Esophagus squamous epithelium (tissue), 4 donors: Measurements from ENCODE around the gene ASB5.

Experiments
- POLR2A ChIP-seq, 4 donors: fragments of 450-650 bp; IDR thresholded peaks; one replicate each; pipeline ENCODE4 v1.6.1; 2017; ENCODE audit warnings: antibody characterized with exemption in 4 of 4, mild to moderate bottlenecking in 4 of 4, moderate library complexity in 3 of 4
- TF ChIP-seq, protein P1 (sequence below), 6 experiments: fragments of 450-650 bp in 4 of 6; fragments of 200-600 bp in 2 of 6; sonication (generic) in 2 of 6; IDR thresholded peaks; one replicate each; pipeline ENCODE4 v1.5.1; 2016 to 2019; ENCODE audit warnings: antibody characterized with exemption in 6 of 6, mild to moderate bottlenecking in 4 of 6, moderate library complexity in 4 of 6

DNA sequence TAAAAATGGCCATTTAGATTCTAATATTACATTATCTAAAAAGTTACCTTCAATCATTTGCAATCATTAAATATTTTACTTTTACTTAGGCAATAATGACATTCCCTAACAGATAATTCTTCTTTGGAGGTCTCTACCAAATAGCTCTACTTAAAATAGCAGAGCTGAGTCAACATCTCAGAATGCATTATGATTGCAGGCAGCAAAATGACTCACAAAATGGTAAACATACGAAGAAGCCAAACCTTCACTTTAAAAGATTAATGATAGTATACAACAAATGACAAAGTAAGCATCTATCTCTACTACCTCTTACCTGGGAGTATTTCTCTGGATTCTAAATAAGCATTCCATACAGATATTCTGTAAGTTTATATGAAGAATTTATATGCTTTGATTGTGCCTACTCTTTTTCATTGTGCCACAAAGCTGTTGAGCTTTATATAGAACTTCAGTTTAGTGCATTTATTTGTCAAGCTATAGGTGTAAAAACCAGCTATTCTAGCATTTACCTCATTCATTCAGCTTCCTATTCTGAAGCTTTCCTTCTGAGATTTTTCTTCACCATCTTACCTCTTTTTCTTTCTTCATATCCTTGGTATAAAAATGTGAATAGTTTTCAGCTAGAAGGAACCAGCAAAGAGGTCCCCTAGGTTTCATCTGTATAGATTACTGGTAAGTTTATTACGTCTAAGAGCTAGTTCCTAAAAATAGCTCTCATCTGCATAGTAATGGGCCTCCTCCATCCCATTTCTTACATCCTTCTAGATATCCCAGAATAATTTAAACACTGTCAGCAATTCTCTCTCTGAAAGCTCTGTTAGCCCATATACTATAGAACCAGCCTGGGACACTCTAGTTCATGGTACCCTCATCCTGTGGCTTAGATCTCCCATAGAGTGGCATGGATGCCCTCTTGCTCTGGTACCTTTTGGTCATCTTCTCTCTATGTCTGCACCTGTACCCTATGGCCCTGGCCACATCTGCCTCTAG is 33.6 kb upstream of the ASB5 start:
- no peak for TF ChIP-seq POLR2A (IDR thresholded peaks at IDR 0.05)
- TF ChIP-seq, protein P1, sequence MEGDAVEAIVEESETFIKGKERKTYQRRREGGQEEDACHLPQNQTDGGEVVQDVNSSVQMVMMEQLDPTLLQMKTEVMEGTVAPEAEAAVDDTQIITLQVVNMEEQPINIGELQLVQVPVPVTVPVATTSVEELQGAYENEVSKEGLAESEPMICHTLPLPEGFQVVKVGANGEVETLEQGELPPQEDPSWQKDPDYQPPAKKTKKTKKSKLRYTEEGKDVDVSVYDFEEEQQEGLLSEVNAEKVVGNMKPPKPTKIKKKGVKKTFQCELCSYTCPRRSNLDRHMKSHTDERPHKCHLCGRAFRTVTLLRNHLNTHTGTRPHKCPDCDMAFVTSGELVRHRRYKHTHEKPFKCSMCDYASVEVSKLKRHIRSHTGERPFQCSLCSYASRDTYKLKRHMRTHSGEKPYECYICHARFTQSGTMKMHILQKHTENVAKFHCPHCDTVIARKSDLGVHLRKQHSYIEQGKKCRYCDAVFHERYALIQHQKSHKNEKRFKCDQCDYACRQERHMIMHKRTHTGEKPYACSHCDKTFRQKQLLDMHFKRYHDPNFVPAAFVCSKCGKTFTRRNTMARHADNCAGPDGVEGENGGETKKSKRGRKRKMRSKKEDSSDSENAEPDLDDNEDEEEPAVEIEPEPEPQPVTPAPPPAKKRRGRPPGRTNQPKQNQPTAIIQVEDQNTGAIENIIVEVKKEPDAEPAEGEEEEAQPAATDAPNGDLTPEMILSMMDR (IDR thresholded peaks at IDR 0.05) = no peak
